SKM-1 treated with dmso at 0.1 percent for 144 hours (cell line): ENCODE results near the gene P2RX5.
"Not testable (repeated sequence)": the region's sequence is repeated elsewhere in the genome, so short reads cannot be mapped to it uniquely, and the experiment has no call there.

Experiments
- DNase-seq: peaks from one replicate; lab custom pipeline; 2025; ENCODE audit not compliant: unreplicated experiment; lab: John Stamatoyannopoulos, UW

P2RX5 gene

DNA sequence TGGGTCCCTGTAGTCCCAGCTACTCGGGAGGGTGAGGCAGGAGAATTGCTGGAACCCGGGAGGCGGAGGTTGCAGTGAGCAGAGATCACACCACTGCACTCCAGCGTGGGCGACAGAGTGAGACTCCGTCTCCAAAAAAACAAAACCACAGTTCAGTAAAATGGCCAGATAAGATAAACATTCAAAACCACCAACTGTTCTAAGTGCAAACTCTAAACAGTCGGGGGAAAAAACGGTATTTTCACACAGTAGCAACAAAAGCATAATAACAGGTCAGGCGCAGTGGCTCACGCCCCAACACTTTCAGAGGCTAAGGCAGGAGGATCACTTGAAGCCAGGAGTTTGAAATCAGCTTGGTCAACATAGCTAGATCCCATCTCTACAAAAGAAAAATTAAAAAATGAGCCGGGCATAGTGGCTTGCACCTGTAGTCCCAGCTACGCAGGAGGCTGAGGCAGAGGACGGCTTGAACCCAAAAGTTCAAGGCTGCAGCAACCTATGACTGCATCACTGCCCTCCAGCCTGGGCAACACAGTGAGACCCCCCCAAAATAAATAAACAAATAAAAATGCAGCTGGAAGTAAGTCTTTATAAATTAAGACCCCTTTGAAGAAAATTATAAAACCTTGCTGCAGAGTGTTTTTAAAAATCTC lies 17.0 kb upstream of the P2RX5 start:
- DNase-seq: no peak

DNA sequence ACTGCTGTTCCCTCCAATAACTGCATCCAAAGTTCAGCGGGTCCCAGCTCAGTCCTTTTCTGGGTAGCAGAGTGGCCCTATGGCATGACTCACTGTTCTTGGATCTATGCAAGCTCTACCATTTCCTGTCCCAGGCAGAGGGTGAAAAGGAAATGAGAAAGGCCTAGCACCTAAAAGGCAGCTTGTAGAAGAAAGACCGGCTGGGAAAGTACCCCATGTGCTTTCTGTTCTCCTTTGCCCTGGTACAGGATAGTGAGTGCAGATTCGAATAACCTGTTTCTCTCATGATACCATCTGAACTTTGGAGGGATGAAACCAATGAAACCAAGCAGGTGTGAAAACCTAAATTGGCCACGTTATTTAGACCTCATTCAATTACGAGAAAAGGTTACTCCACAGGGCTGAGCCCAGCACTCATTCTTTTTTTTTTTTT lies 15.0 kb upstream of the P2RX5 start:
- no peak for DNase-seq

DNA sequence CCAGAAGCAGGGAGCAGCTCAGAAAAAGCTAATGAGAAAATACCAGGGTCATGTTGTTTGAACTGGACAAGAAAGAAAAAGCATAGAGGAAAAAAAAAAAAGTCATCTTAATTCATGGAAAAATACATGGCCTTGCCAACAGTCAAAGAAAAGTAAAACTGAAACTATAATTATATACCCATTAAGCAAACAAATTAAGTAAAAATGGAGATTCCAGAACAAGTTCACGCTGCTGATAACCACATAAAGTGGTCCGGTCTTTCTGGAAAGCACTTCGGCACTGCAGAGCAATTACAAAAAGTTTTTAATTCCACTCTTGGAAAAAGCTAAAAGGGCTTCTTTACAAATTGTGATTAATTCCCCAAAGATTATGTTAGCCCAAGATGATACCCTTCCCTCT lies 12.4 kb upstream of the P2RX5 start:
- no peak for DNase-seq

DNA sequence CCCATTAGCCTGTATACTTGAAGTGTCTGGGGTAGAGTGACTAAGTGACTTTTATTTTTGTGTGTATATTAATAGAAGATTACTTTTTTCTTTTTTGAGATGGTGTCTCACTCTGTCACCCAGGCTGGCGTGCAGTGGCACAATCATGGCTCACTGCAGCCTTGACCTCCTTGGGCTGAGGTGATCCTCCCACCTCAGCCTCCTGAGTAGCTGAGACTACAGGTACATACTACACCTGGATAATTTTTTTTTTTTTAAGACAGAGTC lies 9.7 kb upstream of the P2RX5 start:
- DNase-seq: not testable (repeated sequence)

DNA sequence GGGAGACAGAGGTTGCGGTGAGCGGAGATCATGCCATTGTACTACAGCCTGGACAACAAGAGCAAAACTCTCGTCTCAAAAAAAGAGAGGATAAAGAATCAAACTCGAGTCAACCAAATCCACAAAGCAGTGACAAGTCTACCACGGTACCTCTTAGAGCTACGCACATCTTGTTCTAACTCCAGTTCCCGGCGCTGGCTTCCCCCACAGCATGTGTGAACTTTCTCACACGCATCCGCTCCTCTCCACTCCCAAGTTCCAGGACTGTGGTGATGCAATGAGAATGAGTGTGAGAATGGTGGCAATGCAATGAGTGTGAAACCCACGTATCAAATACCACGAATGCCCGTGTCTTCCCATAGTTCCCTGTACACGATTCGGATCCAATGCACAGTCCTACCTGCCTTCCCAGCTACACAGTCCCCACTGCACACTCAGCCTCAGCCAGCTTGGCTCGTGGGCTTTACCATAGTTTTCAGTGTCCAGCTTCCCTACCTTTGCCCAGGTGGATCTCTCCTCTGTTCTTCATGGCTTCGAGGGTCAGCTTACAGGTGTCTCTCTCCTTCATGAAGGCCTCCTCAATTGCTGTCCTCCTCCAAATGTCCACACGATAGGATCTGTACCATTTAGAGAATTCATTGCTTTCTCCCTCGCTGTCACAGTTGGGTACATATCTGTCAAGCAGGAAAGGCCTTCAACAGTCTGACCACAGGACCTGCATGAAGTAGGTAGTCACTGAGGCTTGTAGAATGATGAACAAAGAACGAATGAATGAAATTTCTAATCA lies 9.2 kb upstream of the P2RX5 start:
- DNase-seq: no peak

DNA sequence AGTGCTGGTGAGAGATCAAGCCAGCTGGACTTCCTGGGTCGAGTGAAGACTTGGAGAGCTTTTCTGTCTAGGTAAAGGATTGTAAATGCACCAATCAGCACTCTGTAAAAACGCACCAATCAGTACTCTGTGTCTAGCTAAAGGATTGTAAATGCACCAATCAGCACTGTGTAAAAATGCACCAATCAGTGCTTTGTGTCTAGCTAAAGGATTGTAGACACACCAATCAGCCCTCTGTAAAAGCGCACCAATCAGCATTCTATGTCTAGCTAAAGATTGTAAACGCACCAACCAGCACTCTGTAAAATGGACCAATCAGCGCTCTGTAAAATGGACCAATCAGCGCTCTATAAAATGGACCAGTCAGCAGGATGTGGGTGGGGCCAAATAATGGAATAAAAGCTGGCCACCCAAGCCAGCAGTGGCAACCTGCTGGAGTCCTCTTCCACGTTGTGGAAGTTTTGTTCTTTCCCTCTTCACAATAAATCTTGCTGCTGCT lies 6.1 kb upstream of the P2RX5 start:
- DNase-seq: not testable (repeated sequence)

DNA sequence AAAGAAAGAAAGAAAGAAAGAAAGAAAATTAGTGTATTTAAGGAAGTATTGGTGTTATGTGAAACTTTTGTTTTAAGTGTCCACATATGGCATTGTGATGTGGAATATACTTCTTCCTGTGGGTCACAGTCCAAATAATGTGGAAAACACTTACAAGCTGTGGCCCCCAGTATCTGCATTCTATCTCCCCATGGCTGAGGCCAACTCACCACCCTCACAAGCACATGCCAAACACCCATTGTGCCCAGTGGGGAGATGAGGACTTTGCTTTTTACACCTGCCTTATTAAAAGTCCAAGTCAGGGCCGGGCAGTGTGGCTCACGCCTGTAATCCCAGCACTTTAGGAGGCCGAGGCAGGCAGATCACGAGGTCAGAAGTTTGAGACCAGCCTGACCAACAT lies 4.0 kb upstream of the P2RX5 start:
- DNase-seq: no peak

DNA sequence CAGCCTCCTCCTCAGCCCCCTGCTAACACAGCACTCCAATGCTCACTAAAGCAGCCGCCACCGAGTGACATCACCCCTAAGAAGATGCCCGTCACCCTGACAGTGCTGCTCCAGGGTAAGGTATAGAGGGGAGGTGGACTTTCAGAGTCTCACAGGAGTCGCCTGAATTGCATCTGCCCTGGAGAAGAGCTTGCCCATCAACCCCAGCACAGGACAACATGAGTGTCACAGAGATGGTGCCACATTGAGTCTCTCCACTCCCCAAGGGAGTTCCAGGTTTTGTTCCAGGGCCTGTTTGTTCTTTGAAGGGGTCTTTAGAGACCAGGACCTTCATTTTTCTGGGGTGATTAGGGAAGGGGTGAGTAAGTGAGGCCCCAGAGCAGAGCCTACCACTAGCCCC lies 2.2 kb upstream of the P2RX5 start:
- no peak for DNase-seq

DNA sequence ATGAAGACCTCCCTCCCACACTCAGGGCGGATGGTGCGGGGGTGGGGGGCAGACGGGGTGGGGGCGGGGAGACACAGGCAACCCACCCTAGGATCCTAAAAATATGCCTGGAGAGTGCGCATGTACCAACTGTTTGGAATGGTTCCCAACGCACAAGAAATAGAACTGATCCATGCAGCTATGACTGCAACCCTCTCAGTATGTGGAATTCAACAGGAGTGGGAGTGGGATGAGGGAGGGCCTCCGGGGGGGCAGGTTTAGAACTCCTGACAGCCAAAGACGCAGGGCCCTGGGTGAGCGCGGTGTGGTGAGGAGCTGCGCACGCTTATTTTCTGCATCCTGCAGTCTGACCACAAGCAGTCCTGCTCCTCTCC lies 1.1 kb upstream of the P2RX5 start:
- no peak for DNase-seq

DNA sequence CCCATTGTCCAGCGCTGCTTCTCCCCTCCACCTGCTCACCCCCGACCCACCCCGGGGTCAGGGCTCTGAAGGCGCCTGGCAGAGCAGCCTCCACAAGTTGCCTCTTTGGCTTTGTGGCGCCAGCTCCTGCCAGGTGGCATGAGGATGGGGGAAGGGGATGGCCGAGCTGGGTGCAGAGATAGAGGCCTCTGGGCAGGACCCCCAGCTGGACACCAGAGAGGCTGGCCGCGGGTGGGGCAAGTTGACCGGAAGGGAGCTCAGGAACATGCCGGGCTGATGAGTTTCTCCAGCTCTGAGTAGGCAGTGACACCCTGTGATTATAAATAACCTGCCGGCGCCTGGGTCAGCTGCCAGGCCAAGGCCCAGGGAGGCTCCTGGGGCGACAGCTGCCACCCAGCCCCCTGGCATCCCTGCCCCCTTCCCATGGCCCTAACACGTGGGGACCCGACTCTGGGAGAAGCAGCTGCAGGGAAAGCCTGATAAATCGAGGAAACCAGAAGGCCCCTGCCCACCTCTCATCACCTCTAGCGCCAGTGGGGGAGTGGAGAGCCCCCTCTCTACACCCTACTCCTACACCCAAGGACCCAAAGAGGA lies 729 bp downstream of the P2RX5 start:
- DNase-seq: no peak

DNA sequence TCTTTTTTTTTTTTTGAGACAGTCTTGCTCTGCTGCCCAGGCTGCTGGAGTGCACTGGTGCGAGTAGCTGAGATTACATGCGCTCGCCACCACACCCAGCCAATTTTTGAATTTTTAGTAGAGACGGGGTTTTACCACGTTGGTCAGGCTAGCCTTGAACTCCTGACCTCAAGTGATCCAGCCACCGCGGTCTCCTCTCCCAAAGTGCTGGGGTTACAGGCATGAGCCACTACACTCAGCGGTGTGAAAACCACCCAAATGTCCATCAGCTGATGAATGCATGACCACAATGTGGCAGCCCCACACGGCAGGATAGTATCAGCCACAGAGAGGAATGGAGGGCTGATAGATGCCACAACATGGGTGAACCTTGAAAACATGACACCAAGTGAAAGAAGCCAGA lies 2.1 kb downstream of the P2RX5 start:
- no peak for DNase-seq

DNA sequence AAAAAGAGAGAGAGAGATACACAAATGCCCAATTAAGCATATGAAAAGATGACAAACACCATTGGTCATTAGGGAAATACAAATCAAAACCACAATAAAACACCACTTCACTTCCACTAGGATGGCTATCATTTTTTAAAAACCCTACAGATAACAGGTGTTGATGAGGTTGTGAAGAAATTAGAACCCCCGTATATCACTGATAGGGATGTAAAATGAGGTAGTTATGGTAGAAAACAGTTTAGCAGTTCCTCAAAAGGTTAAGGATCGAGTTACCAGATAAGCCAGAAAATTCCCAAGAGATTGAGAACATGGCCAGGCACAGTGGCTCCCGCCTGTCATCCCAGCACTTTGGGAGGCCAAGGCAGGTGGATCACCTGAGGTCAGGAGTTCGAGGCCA lies 2.8 kb downstream of the P2RX5 start:
- no peak for DNase-seq

DNA sequence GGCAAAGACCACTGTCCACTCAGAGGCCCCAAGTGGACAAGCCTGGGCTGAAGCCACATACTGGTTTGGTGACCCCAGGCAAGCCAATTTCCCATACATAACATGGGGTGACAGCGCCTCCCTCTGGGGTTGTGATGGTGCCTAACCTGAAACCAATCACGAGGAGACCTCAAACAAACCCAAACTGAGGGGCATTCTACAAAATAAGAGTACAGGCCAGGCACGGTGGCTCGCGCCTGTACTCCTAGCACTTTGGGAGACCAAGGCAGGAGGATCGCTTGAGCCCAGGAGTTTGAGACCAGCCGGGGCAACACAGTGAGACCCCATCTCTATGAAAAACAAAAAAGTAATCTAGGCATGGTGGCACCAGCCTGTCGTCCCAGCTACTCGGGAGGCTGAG lies 3.6 kb downstream of the P2RX5 start:
- no peak for DNase-seq

DNA sequence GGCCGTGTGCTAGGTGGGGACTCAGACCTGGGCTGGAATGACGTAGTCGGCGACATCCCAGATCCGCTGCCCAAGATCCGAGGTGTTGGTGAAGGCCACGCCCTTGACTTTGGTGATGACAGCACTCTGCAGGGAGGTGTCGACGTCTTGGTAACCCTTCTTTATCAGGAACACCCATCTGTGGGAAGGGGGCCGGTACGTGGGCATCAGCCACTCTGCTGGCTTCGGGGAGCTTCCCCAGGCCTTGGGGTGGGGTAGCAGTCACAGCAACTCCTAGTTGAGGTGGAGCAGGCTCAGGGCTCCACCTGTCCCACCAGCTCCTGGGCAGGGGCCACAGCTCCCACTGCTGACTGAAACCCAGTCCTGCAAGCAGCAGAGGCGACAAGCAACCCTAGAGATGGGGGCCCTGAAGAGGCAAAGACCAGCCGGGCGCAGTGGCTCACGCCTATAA lies 4.3 kb downstream of the P2RX5 start:
- no peak for DNase-seq

DNA sequence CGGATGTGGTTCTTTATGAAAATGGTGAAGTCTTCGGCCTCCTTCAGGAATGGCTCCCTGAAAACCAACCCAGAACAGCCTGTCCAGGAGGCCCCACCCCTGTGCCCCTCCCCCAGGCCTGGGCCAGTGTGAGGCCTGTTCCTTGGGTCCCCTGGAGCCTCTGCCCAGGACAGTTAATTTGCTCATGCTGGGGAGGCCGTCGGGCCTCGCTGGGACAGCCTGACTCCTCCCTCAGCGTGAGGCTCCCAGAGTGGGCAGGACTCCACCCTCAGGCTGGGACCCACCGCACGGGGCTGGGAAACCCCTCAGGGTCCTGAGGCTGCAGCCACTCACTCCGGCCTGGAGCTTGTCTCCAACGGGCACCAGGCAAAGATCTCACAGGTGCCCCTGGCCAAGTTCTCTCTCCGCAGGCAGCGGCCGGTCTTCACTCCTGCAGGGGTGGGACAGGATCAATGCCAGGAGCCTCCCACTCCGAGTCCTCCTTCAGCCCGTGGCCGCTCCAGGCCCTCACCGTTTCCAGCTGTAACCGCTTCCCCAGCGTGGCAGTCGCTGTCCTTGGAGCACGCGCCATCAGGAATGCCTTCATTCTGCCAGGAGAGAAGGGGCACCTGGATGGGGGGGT lies 5.8 kb downstream of the P2RX5 start:
- DNase-seq: no peak

DNA sequence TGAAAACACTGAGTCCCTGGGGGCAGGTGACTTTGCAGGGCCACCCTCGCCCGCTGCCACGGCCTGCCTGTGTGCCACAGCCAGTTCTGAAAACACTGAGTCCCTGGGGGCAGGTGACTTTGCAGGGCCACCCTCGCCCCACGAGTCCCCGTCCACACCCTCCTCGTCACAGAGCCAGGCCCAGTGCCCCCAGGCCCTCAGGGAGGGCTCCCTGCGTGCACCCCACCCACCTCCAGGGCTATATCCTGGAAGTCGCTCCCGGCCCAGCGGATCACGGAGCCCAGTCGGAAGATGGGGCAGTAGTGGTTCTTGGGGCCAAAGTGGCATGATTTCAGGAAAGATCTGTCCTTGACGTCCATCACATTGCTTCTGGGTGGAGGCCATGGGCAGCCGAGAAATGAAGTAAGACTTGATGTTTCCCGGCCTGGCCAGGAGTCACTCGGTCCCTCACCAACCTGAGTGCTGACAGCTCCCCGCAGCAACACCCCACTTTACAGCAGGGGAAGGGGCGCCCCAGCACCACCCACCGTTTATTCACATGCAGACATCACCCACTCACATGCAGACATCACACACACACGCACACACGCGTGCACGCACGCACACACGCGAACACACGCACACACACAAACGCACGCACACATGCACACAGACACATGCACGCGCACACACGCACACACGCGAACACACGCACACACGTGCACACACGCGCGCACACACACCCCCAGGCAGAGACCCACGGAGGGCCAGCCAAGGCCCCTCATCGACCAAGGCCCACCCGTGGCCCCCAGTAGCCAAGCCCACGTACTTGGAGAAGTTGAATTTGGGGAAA lies 6.5 kb downstream of the P2RX5 start:
- no peak for DNase-seq

DNA sequence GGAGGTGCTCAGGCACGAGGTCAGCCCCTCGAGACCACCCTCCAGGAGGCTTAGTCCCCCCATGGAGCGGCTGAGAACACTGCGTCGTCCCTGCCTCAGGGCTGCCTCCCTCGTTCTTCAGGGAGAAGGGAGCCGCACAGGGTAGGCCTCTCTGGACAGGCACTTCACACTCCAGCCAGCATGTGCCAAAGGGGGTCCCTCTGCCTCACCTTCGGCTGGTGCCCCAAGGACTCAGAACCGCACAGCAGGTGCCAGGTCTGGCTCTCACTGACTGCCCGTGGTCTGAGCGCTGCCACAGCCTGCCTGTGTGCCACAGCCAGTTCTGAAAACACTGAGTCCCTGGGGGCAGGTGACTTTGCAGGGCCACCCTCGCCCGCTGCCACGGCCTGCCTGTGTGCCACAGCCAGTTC lies 7.1 kb downstream of the P2RX5 start:
- DNase-seq: no peak

DNA sequence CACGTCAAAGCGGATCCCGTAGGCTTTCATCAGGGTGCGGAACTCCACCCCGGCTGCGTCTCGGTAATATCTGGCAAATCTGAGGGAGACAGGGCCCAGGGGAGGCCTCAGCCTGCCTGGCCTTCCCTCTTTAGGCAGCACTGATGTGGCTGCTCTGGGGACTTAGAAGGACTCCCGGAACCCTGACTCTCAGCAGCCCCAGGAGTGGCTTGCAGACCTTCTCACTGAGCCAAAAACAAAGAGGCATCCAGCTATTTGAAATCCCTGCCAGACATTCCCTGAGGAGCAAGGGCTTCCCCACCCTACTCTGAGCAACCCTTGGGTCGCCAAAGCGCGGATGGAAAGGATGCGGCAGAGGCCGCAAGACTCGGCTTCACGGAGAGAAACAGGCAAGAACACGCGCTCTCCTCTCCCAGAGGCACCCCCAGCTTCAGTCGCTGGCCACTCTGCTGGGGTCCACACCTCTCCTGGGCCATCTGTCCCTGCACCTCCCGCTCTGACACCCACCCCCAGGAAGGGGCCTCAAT lies 7.9 kb downstream of the P2RX5 start:
- no peak for DNase-seq

DNA sequence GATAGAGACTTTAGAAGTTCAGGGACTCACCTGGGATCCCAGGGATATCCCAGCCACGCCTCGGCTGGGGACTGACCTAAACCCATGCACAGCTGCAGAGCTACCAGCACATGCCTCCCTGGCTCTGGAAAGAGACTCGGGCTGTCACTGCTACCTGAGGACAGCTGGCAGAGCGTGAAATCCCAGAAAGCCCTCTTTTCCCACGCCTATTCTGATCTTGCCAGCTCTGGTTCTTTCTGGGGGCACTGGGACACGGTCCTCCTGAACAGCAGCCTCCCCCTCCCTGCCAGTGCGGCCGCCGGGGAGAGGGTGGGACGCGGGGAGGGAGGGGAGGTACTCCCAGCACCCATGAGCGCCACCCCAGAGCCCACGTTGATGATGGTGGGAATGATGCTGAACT lies 10.8 kb downstream of the P2RX5 start:
- DNase-seq: no peak

DNA sequence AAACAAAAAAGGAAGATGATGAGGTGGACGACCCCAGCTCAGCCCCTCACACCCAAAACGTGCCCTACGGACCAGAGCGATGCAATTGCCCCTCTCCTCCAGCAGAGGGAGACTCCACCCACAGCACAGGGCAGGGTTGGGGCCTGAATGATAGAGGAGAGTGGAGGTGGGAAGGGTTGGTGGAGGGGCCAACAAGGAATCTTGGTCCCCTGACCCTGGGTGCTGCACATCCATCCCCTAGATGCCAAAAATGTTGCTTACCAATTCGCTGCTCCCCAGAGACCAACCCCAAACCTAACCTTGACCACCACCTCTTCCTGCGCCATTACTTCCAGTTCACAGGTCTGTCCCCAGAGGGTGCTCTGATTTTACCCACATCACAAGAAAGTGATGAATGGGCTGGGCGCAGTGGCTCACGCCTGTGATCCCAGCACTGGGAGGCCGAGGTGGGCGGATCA lies 12.9 kb downstream of the P2RX5 start:
- DNase-seq: no peak

DNA sequence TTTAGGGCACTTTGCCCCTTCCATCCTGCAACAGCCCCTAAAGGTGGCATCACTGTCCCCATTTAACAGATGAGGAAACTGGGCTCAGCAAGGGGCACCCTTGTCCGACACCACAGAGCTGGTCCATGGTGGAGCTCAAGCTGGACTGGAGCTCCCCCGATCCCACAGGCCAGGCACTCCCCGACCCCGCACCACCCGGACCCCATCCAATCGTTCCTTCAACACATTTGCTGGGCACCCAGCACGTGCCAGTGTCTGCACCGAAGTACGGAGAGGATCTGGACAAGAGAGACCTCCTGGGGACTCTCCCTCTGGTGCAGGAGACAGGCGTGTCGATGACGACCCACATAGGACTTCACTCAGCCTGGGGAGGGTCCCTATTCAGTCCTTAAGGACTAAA lies 13.9 kb downstream of the P2RX5 start:
- DNase-seq: no peak
